ENCODE results near the gene ADRB2. TPM values are rescaled to one million over a fixed set of nuclear protein-coding genes. Genes with fewer than 3 reads are reported as not detected.

The ADRB2 gene
- total and polyA plus RNA-seq, 8 donors = 0.70 to 14.2 (median 1.6) TPM

DNA sequence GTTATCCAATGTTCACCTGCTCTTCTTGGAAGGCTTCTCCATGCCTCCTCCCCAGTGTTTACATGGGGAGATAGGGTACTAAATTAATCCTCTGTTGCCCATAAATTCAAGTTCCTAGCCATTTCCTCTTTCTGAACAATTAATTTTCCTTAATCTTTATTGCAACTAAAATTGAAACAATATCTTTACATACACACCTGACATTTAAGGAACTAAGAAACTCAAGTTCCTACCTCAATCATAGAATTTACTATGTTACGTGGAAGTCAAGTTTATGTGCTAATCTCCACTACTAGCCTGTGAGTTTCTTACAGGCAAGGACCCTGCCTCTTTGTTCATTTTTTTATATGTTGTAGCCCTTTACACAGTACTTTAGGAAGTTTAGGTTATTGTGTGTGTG is 10.1 kb upstream of the ADRB2 start:
- H3K4me3 ChIP-seq = no peak overlapping the region
- no peaks in the 10 kb centered on the region for H3K27me3 ChIP-seq
- ATAC-seq (no peak), DNase-seq (no peak)
- H3K4me1 ChIP-seq = peaks cover 0 to 37% of the 10 kb centered on the region in 2 donors
- TF ChIP-seq, protein P1, sequence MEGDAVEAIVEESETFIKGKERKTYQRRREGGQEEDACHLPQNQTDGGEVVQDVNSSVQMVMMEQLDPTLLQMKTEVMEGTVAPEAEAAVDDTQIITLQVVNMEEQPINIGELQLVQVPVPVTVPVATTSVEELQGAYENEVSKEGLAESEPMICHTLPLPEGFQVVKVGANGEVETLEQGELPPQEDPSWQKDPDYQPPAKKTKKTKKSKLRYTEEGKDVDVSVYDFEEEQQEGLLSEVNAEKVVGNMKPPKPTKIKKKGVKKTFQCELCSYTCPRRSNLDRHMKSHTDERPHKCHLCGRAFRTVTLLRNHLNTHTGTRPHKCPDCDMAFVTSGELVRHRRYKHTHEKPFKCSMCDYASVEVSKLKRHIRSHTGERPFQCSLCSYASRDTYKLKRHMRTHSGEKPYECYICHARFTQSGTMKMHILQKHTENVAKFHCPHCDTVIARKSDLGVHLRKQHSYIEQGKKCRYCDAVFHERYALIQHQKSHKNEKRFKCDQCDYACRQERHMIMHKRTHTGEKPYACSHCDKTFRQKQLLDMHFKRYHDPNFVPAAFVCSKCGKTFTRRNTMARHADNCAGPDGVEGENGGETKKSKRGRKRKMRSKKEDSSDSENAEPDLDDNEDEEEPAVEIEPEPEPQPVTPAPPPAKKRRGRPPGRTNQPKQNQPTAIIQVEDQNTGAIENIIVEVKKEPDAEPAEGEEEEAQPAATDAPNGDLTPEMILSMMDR (IDR thresholded peaks at IDR 0.05) = no peak
- intact Hi-C loops (cut with DNase I) = no loop called here
- no peak overlapping the region for H3K27ac ChIP-seq
- H3K36me3 ChIP-seq = no peaks in the 10 kb centered on the region
- H3K9me3 ChIP-seq = no peaks in the 10 kb centered on the region

DNA sequence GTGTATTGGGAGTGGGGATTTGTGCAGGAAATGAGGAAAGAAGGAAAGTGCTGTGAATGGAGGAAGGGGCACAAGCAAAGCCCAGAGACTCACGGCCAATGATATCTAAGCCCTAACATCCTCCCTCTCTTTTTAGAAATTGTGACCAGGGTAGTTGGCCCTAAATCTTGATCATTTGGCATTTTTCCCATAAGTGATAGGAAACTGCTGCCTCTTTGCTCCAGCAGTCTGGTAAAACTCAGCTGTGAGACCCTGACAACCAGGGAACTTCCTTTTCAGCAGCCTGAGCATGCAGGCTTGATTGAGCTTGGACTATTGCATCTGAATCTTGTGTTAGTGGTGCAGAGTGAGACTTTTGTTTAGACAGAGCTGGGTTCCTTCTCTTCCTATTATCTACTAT is 9.6 kb upstream of the ADRB2 start:
- TF ChIP-seq, protein P1 (IDR thresholded peaks at IDR 0.05) = no peak
- DNase-seq (peak in 2 of 4 donors; percentile 43 to 63), ATAC-seq (no peak)
- no peaks in the 10 kb centered on the region for H3K9me3 ChIP-seq
- intact Hi-C loops (cut with DNase I) = no loop called here
- H3K27me3 ChIP-seq = no peaks in the 10 kb centered on the region
- H3K27ac ChIP-seq = no peak overlapping the region
- H3K4me1 ChIP-seq = peaks cover 0 to 34% of the 10 kb centered on the region in 2 donors
- no peak overlapping the region for H3K4me3 ChIP-seq
- H3K36me3 ChIP-seq = no peaks in the 10 kb centered on the region

DNA sequence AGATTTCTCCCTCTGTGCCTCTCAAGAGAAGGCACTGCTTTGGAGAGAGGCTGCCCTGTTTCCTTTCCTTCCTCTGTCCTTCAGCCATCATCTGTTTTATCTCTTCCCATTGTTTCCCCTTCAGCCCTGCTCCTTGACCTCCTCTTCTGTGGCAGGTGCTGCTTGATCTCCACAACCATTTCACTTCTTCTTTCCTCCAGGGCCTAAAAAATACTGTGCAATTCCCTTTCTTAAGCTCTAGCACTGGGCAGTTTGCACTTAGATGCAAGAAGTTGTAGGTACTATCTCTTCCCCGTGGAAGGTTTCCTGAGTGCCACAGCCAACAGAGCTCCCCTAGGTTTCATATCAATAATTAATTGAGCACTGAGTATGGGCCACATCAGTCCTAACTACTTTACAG is 8.8 kb upstream of the ADRB2 start:
- DNase-seq = no peak
- intact Hi-C loops (cut with DNase I) = no loop called here
- ATAC-seq = no peak
- Histone ChIP-seq H3K36me3 (no peaks in the 10 kb centered on the region), H3K4me3 (no peak overlapping the region), H3K4me1 (peaks cover 0 to 37% of the 10 kb centered on the region in 2 donors), H3K9me3 (no peaks in the 10 kb centered on the region), H3K27me3 (no peaks in the 10 kb centered on the region), H3K27ac (no peak overlapping the region)
- TF ChIP-seq, protein P1 (IDR thresholded peaks at IDR 0.05) = no peak

DNA sequence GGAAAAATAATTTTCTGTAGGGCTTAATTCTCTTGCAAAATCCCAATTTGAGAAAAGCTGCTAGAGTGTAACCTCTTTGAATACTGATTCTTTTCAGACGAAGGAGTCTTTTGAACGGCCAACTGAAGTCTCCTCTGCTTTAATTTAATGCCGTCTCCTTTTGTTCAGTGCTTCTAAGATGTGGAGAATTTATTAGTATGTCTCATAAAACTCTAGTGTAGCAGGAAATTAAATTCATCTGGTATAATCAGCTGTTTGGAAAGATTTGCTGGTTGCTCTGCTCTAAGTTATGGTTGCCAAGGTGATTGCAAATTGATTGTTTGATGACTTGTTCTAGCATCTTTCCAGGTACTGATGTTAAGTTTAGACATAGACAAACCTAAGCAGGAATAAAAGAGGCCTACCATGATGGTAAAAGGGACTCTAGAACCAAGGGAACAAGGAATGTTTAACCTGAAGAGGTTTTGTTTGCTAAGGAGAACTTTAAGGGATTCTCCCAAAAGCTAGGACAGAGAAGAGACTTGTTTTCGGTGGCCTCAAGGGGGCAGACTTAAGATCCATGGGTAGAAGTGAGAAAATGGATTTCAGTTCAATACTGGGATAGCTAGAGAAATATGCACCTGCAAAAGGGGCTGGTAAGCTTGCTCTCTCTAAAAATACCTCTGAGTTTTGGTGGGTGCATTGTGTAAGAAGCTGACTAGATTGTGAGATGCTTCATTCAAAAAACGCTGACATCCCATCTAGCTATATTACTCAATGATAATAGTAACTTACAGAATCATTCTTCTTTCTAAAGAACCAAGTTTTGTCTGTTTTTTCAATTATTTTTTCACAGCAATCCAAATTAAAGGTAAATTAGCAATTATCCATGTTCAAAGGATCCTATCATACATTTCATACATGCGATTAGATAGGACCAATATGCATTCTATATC is 5.7 kb upstream of the ADRB2 start:
- intact Hi-C loops (cut with DNase I) = no loop called here

DNA sequence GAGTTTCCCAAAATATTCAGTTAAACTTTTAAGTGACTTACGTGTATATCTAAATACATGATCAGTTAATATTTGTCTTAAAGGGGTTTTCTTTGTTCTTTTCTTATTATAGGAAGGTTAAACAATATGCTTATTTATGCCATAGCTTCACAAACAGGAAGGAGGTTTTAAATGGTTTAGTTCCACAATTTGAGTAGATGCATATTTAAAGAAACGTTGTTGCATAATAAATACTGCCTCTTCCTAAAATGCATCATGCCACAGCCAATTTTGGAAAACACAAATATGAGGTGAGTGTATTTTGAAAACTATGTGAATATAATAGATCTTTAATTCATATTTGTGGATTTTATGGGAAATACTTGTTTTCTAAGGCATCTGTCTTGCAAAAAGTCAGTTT is 2.5 kb upstream of the ADRB2 start:
- no peak for DNase-seq
- intact Hi-C loops (cut with DNase I) = no loop called here
- no peak for ATAC-seq
- TF ChIP-seq, protein P1 (IDR thresholded peaks at IDR 0.05) = no peak
- H3K27ac ChIP-seq = peak overlapping the region in 1 of 2 donors; percentile 98
- no peaks in the 10 kb centered on the region for H3K9me3 ChIP-seq
- H3K36me3 ChIP-seq = no peaks in the 10 kb centered on the region
- no peaks in the 10 kb centered on the region for H3K27me3 ChIP-seq
- peaks cover 0 to 73% of the 10 kb centered on the region in 2 donors for H3K4me1 ChIP-seq
- H3K4me3 ChIP-seq = no peak overlapping the region

More for the DNA sequence above, 5.7 kb upstream of the ADRB2 start:
- DNase-seq = no peak
- no peak overlapping the region for H3K27ac ChIP-seq
- no peaks in the 10 kb centered on the region for H3K9me3 ChIP-seq
- peak; percentile 30 for ATAC-seq
- H3K36me3 ChIP-seq = no peaks in the 10 kb centered on the region
- TF ChIP-seq, protein P1 (IDR thresholded peaks at IDR 0.05) = peak; percentile 43 to 53
- no peaks in the 10 kb centered on the region for H3K27me3 ChIP-seq
- no peak overlapping the region for H3K4me3 ChIP-seq
- H3K4me1 ChIP-seq = peaks cover 0 to 66% of the 10 kb centered on the region in 2 donors

Measured in left lung (tissue), 10 donors.